PFSK-1 (cell line): ENCODE results near the gene HEXA.

ENCODE experiments used
- POLR2AphosphoS5 ChIP-seq: IDR thresholded peaks from 2 replicates; pipeline ENCODE4 v1.6.1; 2012; ENCODE audit warnings: low read depth, mild to moderate bottlenecking, control low read depth, low read length, moderate library complexity
- REST ChIP-seq, 2 experiments: IDR thresholded peaks; 2 replicates each; pipeline versions ENCODE4 v1.6.1 to v1.8.0; 2011 to 2012; ENCODE audit warnings: low read depth in 2 of 2, low read length in 2 of 2, control low read depth in 1 of 2, inconsistent platforms in 1 of 2, mild to moderate bottlenecking in 1 of 2, moderate library complexity in 1 of 2; ENCODE audit not compliant: insufficient read depth in 1 of 2
- SIN3A ChIP-seq: IDR thresholded peaks from 2 replicates; pipeline ENCODE4 v1.6.1; 2012; ENCODE audit warnings: mild to moderate bottlenecking, low read length, moderate library complexity, borderline replicate concordance; ENCODE audit not compliant: insufficient read depth

- no peak for TF ChIP-seq POLR2AphosphoS5
- TF ChIP-seq SIN3A: no peak
- TF ChIP-seq REST (IDR thresholded peaks at IDR 0.05; ENCODE audit: insufficient read depth in 1 of 2, low read depth in 2 of 2, low read length in 2 of 2): no peak
These were observed 17.7 kb downstream of the HEXA start for GRCh38 chr15:72358121-72358520.
